Osteocyte (in vitro differentiated cells): ENCODE results near the gene STUB1. TPM values are rescaled to one million over a fixed set of nuclear protein-coding genes. Genes with fewer than 3 reads are reported as not detected.

Source experiments
- DNase-seq: peaks from one replicate; pipeline ENCODE4 v3.0.0; 2021; ENCODE audit warnings: mixed read lengths; ENCODE audit not compliant: unreplicated experiment; ENCODE audit errors: extremely low spot score
- H3K27ac Mint-ChIP-seq: one replicate; pipeline ENCODE4 v1.8.0; 2021; ENCODE audit warnings: mild to moderate bottlenecking, mixed read lengths; ENCODE audit not compliant: unreplicated experiment
- H3K27me3 Mint-ChIP-seq: one replicate; pipeline ENCODE4 v1.8.0; 2021; ENCODE audit warnings: mixed read lengths; ENCODE audit not compliant: unreplicated experiment
- H3K36me3 Mint-ChIP-seq: one replicate; pipeline ENCODE4 v1.8.0; 2021; ENCODE audit warnings: mixed read lengths; ENCODE audit not compliant: unreplicated experiment
- H3K4me1 Mint-ChIP-seq: one replicate; pipeline ENCODE4 v1.8.0; 2021; ENCODE audit warnings: mixed read lengths; ENCODE audit not compliant: unreplicated experiment
- H3K4me3 Mint-ChIP-seq: one replicate; pipeline ENCODE4 v1.8.0; 2021; ENCODE audit warnings: mild to moderate bottlenecking, moderate library complexity, mixed read lengths; ENCODE audit not compliant: unreplicated experiment
- H3K9me3 Mint-ChIP-seq: one replicate; pipeline ENCODE4 v1.8.0; 2021; ENCODE audit warnings: mixed read lengths; ENCODE audit not compliant: unreplicated experiment
- CTCF ChIP-seq: fragments of 200-600 bp; sonication (generic); IDR thresholded peaks from 2 replicates; pipeline ENCODE4 v1.5.0; 2021; ENCODE audit warnings: antibody characterized with exemption, mild to moderate bottlenecking, moderate library complexity
- total RNA-seq: library from RNA; stranded (reverse); gene quantifications from 2 replicates; pipeline ENCODE4 v1.2.1, GENCODE V29; 2021

The STUB1 gene
- total RNA-seq, 1 donor from 2014 or later: 109 TPM

- Mint-ChIP-seq H3K36me3 (peaks cover 5% of the 10 kb centered on the region), H3K4me1 (peaks cover 12% of the 10 kb centered on the region), H3K27me3 (no peaks in the 10 kb centered on the region), H3K4me3 (no peak overlapping the region), H3K9me3 (no peaks in the 10 kb centered on the region), H3K27ac (no peak overlapping the region)
- no peak for DNase-seq
- no peak for TF ChIP-seq CTCF
Observed at GRCh38 chr16:670485-671352, 9.5 kb upstream of the STUB1 start.

GRCh38 chr16:671353-672131 lies 8.7 kb upstream of the STUB1 start:
- DNase-seq: no peak
- H3K9me3 Mint-ChIP-seq: no peaks in the 10 kb centered on the region
- no peak overlapping the region for H3K27ac Mint-ChIP-seq
- no peak overlapping the region for H3K4me3 Mint-ChIP-seq
- peaks cover 5% of the 10 kb centered on the region for H3K36me3 Mint-ChIP-seq
- H3K27me3 Mint-ChIP-seq: no peaks in the 10 kb centered on the region
- TF ChIP-seq CTCF: no peak
- H3K4me1 Mint-ChIP-seq: peaks cover 12% of the 10 kb centered on the region

- Mint-ChIP-seq H3K4me3 (no peak overlapping the region), H3K9me3 (no peaks in the 10 kb centered on the region), H3K27ac (no peak overlapping the region), H3K4me1 (peaks cover 12% of the 10 kb centered on the region), H3K36me3 (peaks cover 5% of the 10 kb centered on the region), H3K27me3 (no peaks in the 10 kb centered on the region)
- DNase-seq: no peak
- TF ChIP-seq CTCF: no peak
Observed at GRCh38 chr16:672371-672770, 7.8 kb upstream of the STUB1 start.

- no peak for TF ChIP-seq CTCF
- no peak for DNase-seq
- Mint-ChIP-seq H3K4me1 (peaks cover 9% of the 10 kb centered on the region), H3K27me3 (no peaks in the 10 kb centered on the region), H3K9me3 (no peaks in the 10 kb centered on the region), H3K27ac (no peak overlapping the region), H3K36me3 (peaks cover 5% of the 10 kb centered on the region), H3K4me3 (no peak overlapping the region)
Observed at GRCh38 chr16:672851-673250, 7.4 kb upstream of the STUB1 start.

DNA sequence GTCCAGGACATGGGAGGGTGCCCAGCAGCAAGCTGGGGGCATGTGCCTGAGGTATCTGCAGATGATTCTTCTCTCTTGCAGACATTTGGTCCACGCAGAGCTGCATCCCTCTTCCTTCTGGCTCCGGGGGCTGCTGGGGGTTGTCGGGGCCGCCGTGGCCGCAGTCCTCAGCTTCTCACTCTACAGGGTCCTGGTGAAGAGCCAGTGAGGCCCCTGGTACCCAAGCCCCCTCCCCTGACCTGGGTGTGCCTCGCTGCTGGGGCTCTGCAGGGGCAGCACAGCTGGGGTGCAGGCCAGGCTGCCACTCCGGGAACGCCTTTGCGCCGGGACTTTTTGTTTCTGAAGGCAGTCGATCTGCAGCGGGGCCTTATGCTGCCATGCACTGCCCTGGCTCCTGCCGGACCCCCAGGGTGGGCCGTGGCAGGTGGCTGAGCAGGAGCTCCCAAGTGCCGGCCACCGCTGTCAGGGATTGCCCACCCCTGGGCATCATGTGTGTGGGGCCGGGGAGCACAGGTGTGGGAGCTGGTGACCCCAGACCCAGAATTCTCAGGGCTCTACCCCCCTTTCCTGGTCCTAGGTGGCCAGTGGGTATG lies 6.7 kb upstream of the STUB1 start:
- no peaks in the 10 kb centered on the region for H3K27me3 Mint-ChIP-seq
- peaks cover 5% of the 10 kb centered on the region for H3K36me3 Mint-ChIP-seq
- H3K4me3 Mint-ChIP-seq: no peak overlapping the region
- no peaks in the 10 kb centered on the region for H3K9me3 Mint-ChIP-seq
- peaks cover 9% of the 10 kb centered on the region for H3K4me1 Mint-ChIP-seq
- no peak for DNase-seq
- no peak for TF ChIP-seq CTCF
- no peak overlapping the region for H3K27ac Mint-ChIP-seq
